Stimulated activated CD4-positive, alpha-beta T cell treated with anti-CD3 and anti-CD28 coated beads, TNF-alpha, amount 100 ng/mL, for 24 hours (primary cell): ENCODE measurements around the gene LRRC10B.

Experiments
- DNase-seq, 3 experiments: peaks; one replicate each; pipeline ENCODE4 v3.0.0-alpha.2; 2020; ENCODE audit warnings: low read depth in 3 of 3

Gene LRRC10B

DNA sequence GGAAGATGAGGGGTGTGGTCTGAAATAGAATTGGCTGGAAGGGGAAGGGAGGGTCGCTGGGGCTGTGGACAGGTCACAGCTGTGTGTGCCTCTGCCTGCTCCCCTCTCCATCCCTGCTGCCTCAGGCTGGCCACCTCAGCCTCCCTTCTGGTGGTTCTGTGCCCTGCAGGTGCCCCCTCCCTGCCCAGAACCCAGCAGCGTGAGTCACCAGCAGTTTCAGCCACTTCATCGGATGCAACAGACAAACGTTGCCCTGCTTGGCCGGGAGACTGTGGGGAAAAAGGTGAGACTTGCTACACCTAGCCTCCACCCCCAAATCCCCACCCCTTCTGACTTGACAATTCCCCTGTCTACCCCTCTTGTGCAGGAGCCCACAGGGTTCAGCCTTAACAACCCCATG lies 21.8 kb upstream of the LRRC10B start:
- no peak for DNase-seq

DNA sequence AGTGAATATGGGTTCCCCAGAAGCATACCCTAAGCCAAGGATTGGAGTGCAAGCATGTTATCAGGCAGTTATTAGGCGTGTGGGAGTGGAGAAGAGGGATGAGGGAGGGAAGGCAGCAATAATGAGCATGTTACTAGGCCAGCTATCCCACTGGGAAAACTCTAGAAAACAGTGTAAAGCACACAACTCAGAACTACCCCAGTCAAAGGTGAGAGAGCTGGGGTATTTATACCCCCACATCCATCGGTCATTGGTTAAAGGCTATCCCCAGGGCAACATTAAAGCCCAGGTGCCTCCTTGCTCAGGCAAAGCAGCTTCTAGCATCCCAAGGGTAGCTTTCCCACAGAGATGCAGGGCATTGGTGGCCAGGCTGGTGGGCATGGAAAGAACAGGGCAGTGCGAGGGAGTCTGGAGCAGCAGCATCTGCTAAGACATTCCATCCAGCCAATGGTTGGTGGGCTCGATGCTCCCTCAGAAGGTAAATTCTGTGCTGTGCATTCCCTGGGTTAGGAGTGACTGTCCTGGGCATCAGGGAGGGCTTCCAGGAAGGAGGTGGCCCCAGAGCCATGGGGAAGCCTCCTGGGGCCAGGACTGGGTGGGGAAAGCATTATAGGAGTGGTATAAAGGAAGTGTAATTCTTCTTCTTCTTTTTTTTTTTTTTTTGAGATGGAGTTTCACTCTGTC lies 21.1 kb upstream of the LRRC10B start:
- no peak for DNase-seq

DNA sequence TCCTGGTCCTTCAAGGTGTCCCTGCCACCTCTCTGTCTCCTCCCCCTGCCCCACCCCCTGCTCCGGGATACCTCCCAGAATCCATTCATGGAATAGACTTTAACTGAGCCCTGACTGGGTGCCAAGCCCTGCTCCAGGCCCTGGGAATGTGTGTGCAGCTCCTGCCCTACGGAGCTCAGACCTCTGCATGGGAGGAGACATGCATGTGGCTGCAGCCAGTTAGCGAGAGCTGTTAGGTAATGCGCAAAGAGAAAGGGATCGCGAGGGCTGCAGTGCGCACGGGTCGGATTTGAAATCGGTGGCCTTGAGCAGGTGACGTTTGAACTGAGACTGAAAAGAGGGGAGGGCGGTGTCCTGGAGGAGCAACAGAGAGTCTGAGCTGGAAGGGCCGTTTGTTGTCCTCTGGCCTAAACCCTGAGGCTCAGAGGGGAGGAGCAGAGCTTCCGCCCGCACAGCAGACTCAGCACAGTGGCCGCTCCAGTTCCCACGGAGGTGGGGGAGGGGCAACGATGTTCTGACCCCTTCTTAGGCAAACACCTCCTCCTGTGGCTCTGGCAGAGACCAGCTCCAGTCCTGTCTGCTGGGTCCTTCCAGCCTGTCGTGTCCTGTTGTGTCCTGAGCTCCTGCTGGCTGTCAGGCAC lies 19.8 kb upstream of the LRRC10B start:
- DNase-seq: no peak

DNA sequence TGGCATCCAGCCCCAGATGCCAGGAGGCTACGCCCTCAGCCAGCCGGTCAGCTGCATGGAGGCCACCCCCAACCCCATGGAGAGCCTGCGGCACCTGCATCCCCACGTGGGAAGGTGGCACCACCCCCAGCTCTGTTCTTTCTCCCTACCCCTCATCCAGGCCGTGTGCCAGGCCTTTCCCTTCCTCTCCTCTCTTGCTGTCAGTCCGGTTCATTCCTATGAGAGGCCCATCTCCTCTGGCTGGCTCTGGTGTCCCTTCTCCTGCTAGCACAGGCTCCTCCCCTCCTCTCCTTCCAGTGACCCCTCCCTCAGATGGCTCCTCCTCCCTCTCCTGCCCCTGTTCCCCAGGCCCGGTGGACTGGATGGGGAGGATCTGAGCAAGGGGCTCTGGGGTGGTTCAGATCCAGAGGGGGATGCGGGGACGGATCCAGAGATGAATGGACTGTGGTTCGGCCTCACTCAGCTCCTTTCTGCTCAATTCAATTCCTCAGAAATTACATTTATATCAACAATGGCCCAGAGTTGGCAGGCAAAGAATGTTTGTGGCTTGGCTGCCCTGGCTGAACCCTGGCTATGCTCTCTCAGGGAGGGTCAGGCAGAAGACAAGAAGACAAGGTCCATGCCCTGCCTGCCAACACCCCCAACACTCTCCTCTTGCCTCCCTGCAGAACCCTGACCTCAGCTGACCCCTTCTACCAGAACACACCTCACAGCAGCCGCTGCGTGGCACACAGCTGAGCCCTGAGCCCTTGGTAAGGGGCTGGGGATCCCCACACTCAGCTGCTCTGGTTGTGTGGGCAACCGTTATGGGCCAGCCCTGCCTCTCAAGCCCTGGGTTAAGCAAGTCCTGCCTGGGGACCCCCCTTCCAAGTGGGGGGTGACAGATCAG lies 18.5 kb upstream of the LRRC10B start:
- no peak for DNase-seq

DNA sequence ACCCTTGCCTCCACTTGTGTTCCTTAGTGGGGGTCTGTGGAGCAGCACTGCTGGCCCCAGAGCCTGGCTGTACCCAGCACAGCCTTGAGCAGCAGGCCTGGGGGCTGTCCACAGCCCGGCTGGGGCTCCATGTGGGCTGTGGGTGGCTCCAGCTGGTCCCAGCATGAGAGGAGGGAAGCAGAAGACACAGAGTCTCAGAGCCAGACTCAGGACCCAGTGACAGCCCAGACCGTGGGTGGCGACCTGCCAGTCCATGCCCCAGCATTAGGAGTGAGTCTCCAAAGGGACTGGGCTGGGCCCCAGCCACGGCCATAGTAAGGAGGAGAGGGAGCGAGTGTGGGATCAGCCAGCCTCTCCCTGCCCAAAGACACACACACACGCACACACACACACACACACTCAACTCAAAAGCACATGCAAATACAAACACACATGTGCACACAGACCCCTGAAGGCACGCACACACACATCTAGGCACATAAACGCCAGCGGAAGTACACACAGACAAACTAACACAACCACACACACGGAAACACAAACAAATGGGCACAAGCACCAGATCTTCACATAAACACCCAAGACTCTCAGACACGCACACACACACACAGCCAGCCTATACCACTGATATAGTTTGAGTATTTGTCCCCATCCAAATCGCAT lies 16.7 kb upstream of the LRRC10B start:
- no peak for DNase-seq

DNA sequence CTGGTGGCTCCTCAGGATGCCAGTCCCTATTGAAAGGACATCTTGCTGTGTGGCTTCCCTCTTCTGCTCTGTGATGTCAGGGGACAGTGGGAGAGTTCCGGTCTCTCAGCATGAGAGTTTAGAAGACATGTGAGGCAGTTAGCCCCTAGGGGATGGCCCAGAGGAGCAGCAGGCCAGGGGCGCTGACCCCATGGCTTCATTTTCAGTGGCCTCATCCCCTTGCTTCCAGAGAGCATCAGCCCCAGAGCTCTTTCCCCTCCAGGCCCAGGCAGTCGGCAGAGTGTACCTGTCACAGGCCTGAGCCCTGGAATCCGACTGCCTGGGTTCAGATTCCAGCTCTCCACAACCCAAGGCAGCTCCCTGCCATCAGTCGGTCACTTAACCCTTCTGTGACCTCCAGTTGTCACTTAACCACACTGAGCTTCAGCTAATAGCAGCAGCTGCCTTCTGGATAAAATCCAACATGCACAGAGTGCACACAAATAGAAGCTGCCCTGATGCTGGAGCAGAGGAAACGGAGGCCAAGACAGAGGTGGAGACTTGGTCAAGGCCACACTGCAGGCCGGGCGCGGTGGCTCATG lies 14.1 kb upstream of the LRRC10B start:
- no peak for DNase-seq

DNA sequence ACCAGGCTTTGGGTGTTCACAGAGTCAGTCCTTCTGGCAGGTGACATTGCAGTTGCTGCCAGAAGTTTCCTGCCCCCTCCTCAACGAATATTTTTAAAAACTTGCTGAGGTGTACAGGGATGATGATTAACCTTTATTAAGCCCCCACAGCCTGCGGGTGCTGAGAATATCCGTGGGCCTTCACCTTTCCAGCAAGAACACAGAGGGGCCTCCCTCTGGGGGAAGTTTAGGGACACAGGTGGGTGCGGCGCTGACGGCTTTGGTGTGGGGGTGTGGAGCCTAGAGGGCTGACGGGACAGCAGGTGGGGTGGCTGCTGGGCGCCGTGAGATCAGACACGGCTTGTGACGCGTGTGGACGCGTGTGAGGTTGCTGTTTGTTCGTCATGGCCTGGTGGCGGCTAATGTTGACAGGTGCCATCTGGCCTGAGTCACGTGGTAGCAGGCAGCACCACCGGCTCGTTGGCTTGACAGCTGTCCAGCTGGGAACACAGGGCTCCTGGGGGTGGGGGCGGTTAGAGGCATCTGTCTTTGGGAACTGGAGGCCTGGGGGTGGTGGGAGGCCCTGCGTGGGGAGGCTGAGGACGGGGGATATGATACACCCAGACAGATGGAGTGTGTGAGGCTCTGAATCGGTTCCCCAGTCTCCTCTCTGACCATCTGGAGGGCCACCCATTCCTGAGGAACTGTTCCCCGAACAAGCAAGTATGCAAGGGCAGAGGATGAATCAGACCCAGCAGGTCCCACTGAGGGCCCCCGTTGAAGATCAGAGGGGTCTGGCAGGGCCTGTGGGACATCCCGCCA lies 12.5 kb upstream of the LRRC10B start:
- DNase-seq: no peak

DNA sequence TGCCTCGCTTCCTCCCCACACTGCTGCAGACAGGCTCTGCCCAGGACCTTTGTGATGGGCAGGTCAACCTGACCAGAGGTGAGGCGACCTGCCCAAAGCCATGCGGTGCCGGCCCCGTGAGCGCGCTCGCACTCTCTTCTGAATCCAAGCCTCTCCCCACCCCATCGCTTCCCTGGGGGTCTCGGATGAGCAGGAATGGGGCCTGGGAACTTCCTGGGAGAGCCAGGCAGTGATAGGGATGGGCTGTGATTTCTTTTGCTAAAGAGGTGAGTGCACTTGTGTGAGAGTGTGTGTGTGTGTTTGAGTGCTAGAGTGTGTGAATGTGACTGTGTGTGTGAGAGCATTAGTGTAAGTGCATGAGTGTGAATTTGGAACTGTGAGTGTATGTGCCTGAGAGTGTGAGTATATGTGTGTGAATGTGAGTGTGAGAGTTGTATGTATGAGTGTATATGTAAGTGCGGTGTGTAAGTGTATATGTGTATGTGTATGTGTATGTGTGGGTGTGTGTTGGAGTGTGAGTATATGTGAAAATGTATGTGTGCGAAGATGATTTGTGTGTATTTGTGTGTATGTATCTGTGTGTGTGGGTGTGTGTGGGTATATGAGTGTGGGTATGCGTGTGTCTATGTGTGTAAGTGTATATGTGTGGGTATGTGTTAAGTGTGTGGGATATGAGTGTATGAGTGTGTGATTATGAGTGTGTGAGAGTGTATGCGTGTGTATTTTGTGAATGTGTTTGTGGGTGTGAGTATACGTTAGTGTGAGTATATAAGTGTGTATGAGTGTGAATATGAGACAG lies 11.7 kb upstream of the LRRC10B start:
- no peak for DNase-seq

DNA sequence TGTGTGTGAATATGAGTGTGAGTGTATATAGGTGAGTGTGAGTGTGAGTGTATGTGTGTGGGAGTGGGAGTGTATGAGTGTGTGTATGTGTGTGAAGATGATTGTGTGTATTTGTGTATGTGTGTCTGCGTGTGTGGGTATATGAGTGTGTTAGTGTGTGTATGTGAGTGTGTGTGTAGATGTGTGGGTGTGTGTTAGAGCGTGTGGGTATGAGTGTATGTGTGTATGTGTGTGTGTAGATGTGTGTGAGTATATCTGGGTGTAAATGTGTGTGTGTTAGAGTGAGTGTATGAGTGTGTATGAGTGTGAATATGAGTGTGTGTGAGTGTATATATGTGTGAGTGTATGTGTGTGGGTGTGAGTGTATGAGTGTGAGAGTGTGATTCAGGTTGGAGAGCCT lies 11.1 kb upstream of the LRRC10B start:
- DNase-seq: no peak

DNA sequence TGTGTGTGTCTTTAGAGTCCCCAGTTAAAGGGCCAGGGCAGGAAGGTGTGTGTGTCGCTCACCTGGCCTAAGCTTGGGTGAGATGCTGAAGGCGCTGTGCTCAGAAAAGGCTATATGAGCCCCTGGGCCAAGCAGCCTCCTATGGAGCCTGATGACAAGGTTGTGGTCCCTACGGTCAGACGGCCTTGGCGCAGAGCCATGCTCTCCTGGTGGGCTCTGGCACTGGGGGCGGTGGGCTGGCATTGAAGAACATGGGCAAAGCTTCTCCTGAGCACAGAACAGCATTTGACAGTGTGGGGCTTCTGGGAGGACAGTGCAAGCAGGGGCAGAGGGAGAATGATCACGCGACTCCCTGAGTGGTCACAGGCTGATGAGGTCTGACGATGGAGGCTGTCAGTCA lies 10.7 kb upstream of the LRRC10B start:
- no peak for DNase-seq

DNA sequence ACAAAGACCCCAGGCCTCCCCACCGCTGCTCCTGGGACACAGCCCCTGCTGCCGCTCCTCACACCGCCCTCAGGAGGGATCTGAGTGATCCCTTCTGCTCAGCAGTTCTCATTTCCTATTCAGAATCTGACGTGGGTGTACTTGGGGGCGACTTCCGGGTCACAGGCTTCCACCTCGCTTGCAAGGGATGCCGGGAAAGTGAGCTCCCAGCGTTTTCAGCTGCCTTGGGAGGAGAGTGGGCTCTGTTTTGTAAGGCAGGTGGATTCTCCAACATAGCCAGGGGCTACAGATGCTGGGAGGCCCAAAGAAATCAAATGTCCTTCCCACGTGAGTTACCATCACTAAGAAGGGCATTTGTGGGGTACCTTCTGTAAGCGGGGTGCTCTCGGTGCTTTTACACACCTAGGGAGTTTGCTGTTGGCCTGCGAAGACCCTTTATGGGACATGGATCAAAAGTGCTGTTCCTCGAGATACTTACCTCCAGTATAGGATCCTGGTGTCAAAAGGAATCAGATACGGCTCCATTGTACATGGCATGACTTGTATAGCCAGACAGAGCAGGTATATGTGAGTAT lies 9.7 kb upstream of the LRRC10B start:
- no peak for DNase-seq

DNA sequence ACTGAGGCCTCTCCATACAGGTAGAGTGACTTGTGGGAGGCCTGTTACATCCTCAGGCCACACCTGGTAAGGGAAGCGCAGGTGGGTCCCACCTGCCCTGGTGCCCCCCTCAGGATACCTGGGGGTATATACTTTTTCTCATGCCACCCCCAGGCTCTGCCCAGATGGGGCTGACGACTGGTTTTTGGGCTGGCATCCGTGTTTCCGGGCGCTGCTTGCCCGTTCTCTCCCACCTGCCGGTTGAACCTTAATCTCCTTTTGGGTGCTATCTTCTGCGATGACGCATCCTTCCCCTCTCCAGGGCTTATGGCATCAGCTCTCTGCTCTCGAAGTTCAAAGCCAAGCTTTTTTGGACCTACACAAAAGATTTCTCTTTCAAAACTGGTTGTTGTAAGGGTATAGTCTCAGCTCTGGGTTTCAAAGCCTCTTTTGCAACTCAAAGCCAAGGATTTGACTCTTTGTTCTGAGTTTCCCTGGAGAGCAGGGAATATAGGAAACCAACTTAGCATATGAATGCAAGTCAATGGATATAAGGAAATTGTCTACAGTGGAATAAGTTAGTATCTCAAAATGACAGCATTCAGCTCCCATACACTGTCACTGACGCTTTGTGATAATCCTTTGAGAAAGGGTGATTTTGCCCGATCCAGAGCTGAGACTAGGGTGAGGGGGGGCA lies 8.6 kb upstream of the LRRC10B start:
- DNase-seq: no peak

DNA sequence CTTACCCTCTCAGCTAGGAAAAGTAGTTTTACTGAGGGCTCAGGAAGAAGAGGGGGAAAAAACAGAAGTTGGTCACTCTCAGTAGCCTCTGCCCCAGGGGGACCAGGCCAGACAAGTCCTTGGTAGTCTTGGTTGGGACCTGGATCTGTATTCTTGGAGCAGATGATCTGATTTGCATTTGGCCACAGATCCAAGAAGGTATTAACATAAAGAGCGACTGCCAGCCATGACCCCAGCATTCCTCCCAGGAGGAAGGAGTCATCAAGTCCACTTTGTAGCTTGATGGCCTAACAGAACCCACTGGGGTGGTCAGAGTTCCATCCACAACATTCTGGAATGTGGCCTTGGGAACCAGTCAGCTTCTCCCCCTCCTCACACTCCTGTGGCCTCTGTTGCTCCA lies 6.0 kb upstream of the LRRC10B start:
- DNase-seq: no peak

DNA sequence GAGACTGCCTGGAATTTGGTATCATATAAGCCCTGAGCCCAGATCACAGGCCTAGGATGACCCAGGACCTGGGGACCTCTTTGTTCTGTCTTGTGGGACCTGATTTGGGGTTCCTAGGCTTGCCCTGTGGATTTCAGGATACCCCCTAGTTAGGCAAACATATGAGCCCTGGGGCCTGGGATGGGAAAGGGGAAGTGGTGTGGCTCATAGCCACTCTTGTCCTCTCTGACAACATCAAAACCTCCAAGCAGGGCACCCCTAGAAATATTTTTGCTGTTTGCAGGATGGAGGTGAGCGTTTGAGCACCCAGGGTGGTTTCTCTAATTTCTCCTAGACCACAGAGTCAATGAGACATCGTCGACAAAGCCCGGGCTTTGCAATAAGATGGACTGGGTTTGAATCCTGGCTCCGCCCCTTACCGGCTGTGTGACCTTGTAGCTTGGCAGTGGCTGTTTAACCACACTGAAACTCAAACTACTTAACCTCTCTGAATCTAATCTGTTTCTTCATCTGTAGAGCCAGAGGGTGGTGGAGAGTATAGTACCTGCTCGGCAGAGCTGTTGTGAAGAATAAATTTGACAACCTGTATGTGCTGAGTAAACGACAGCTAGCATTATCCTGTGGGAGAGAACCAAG lies 5.3 kb upstream of the LRRC10B start:
- DNase-seq: no peak

DNA sequence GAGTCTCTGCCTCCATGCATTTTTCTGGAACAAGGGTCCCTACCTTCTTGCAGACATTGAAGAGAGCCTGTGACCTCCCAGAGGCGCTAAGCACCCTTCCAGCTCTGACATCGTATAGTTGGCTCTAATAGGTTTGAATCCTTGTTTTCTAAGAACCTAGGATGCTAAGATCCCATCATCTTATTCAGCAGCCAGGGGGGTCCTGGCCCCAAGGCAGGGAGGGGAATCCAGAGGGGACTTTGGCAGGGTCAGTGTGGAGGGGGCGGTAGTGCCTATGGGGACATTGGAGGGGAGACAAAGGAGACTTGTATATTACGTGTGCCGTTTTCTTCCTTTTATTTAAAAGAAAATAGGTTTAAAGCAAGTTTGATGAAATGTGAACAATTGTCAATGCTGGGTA lies 3.4 kb upstream of the LRRC10B start:
- DNase-seq: no peak

DNA sequence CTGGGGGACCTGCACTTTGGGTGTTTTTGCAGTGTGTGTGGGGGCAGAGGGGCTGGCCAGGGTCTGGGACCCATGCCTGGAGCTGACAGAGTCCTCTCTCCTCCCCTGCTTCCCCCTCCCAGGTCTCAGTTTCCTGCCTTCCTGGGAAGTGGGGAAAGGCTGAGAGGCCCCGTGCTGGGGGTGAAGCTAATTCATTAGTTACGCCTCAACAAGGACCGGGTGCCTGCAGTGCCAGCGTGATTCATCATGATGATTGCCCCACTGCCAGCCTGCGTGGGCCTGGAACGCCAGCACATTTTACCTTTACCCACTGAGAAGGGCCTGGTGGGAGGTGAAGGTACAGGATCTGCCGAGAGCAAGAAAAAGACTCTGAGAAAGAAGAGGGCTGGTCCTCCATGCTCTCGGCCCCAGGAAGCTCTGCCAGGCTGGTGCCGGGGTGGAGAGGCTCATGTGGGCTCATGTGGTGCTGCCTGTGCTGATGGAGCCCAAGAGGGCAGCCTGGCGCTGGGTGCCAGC lies 2.9 kb upstream of the LRRC10B start:
- DNase-seq: no peak

DNA sequence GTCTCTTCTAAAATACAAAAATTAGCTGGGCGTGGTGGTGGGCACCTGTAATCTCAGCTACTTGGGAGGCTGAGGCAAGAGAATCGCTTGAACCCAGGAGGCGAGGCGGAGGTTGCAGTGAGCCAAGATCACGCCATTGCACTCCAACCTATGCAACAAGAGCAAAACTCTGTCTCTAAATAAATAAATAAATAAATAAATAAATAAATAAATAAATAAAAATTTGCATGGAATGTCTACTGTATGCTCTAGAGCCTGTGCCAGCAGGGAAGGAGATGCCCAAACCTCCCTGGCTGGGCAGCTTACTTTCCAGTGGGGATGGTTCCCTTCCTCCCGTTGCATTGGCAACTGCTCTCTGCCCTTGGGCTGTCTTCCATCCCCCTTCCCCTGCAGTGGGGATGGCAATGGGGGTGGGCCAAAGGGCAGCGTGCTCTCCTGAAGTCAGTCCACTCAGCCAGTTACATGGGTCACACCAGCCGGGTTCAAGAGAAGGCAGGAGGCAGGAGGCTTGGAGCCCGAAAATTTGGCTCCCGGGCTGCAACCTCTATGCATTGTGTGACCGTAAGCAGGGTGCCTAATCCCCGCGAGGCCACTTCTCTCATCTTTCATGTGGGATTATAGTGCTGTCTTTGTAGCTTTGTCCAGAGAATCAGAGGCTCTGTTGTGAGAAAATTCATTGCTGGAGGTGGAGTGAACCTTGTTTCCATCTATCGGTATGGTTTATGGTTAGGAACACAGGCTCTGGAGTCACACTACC lies 1.4 kb upstream of the LRRC10B start:
- DNase-seq: no peak
